SK-N-SH (cell line): ENCODE results near the gene CHST3.

ENCODE experiments used
- EP300 ChIP-seq, 2 experiments: IDR thresholded peaks; 2 replicates each; pipeline versions ENCODE4 v1.4.0 to v1.6.1; 2012; ENCODE audit warnings: borderline replicate concordance in 1 of 2, low read depth in 1 of 2, low read length in 1 of 2
- FOXM1 ChIP-seq: IDR thresholded peaks from 2 replicates; pipeline ENCODE4 v1.4.0; 2012; ENCODE audit warnings: low read depth, mild to moderate bottlenecking
- PBX3 ChIP-seq: IDR thresholded peaks from 2 replicates; pipeline ENCODE4; 2012
- POLR2AphosphoS5 ChIP-seq: IDR thresholded peaks from 2 replicates; pipeline ENCODE4 v1.6.1; 2012; ENCODE audit warnings: low read depth, low read length
- RAD21 ChIP-seq: IDR thresholded peaks from 2 replicates; pipeline ENCODE4 v1.6.1; 2012; ENCODE audit warnings: mild to moderate bottlenecking, low read length
- RXRA ChIP-seq: IDR thresholded peaks from 2 replicates; pipeline ENCODE4 v1.4.0; 2012; ENCODE audit warnings: low read depth, mild to moderate bottlenecking, borderline replicate concordance
- SIN3A ChIP-seq: IDR thresholded peaks from 2 replicates; pipeline ENCODE4 v1.6.1; 2012; ENCODE audit warnings: low read depth, mild to moderate bottlenecking, low read length, moderate library complexity, borderline replicate concordance
- SMC3 ChIP-seq: IDR thresholded peaks from 2 replicates; pipeline ENCODE4 v1.6.1; 2012; ENCODE audit warnings: low read depth, low read length, improper control_type of control experiment
- TEAD4 ChIP-seq: IDR thresholded peaks from 2 replicates; pipeline ENCODE4 v1.4.0; 2012; ENCODE audit warnings: mild to moderate bottlenecking, borderline replicate concordance; ENCODE audit not compliant: insufficient read depth
- USF1 ChIP-seq: IDR thresholded peaks from 2 replicates; pipeline ENCODE4 v1.4.0; 2012; ENCODE audit warnings: low read depth, borderline replicate concordance
- ZBTB33 ChIP-seq: IDR thresholded peaks from 2 replicates; pipeline ENCODE4 v1.4.0; 2012; ENCODE audit warnings: low read depth, borderline replicate concordance
- TF ChIP-seq, protein P1 (sequence below): fragments of 150-350 bp; IDR thresholded peaks from 2 replicates; pipeline ENCODE4 v1.6.1; 2017; ENCODE audit warnings: antibody characterized with exemption, low read length, low read depth, borderline replicate concordance
- TF ChIP-seq, protein P2 (sequence below): fragments of 200-600 bp; sonication (generic); IDR thresholded peaks from 2 replicates; pipeline ENCODE4 v1.6.1; 2017; ENCODE audit warnings: antibody characterized with exemption, mild to moderate bottlenecking, moderate library complexity

DNA sequence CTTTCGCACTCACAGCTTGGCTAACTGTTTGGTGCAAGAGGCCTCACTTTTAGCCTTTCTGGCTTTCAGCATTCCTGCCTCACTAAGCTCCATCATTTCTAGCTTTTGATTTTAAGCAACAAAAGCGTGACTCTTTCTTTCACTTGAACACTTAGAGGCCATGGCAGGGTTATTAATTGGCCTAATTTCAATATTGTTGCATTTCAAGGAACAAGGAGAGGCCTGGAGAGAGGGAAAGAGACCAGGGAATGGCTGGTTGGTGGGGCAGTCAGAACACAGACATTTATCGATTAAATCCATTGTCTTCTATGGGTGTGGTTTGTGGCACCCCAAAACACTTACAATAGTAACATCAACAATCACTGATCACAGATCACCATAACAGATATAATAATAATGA is 31.3 kb downstream of the CHST3 start:
- TF ChIP-seq, protein P1, sequence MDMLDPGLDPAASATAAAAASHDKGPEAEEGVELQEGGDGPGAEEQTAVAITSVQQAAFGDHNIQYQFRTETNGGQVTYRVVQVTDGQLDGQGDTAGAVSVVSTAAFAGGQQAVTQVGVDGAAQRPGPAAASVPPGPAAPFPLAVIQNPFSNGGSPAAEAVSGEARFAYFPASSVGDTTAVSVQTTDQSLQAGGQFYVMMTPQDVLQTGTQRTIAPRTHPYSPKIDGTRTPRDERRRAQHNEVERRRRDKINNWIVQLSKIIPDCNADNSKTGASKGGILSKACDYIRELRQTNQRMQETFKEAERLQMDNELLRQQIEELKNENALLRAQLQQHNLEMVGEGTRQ: no peak
- TF ChIP-seq, protein P2, sequence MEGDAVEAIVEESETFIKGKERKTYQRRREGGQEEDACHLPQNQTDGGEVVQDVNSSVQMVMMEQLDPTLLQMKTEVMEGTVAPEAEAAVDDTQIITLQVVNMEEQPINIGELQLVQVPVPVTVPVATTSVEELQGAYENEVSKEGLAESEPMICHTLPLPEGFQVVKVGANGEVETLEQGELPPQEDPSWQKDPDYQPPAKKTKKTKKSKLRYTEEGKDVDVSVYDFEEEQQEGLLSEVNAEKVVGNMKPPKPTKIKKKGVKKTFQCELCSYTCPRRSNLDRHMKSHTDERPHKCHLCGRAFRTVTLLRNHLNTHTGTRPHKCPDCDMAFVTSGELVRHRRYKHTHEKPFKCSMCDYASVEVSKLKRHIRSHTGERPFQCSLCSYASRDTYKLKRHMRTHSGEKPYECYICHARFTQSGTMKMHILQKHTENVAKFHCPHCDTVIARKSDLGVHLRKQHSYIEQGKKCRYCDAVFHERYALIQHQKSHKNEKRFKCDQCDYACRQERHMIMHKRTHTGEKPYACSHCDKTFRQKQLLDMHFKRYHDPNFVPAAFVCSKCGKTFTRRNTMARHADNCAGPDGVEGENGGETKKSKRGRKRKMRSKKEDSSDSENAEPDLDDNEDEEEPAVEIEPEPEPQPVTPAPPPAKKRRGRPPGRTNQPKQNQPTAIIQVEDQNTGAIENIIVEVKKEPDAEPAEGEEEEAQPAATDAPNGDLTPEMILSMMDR: no peak
- TF ChIP-seq USF1 (no peak), SMC3 (no peak), SIN3A (no peak), POLR2AphosphoS5 (no peak), RAD21 (no peak), TEAD4 (no peak), FOXM1 (no peak), ZBTB33 (no peak), EP300 (IDR thresholded peaks at IDR 0.05; ENCODE audit: borderline replicate concordance in 1 of 2, low read depth in 1 of 2, low read length in 1 of 2) (no peak), RXRA (no peak), PBX3 (no peak)
